GM23338 (cell line): ENCODE results near the gene NUDT6. TPM values are rescaled to one million over a fixed set of nuclear protein-coding genes. Genes with fewer than 3 reads are reported as not detected.
A peak's percentile ranks its signal among the peaks of the same experiment; 100 is the strongest.

Experiments
- ATAC-seq: fragments of 200-7000 bp; cut with Tn5 transposase; 3 replicates; pipeline ENCODE4 v1.9.1; 2020
- DNase-seq: peaks from one replicate; pipeline ENCODE4 v3.0.0-alpha.2; 2015; ENCODE audit warnings: low spot score
- H2AFZ ChIP-seq: fragments of 200-600 bp; sonication (generic); 2 replicates; pipeline ENCODE4 v1.8.0; 2016; ENCODE audit warnings: antibody characterized with exemption, mild to moderate bottlenecking, moderate library complexity
- H3F3A ChIP-seq: fragments of 200-600 bp; sonication (generic); replicated peaks from 2 replicates; pipeline ENCODE4 v1.8.0; 2017; ENCODE audit warnings: antibody characterized with exemption, mixed run types, low read depth
- H3K27ac ChIP-seq: fragments of 200-600 bp; sonication (generic); 2 replicates; pipeline ENCODE4 v1.6.1; 2016; ENCODE audit warnings: low read depth
- H3K27me3 ChIP-seq: fragments of 200-600 bp; sonication (generic); 2 replicates; pipeline ENCODE4 v1.8.0; 2016; ENCODE audit warnings: mild to moderate bottlenecking, mixed run types, moderate library complexity; ENCODE audit not compliant: insufficient read depth
- H3K36me3 ChIP-seq: fragments of 200-600 bp; sonication (generic); 2 replicates; pipeline ENCODE4 v1.8.0; 2016; ENCODE audit warnings: mild to moderate bottlenecking; ENCODE audit not compliant: insufficient read depth
- H3K4me1 ChIP-seq: fragments of 200-600 bp; sonication (generic); 2 replicates; pipeline ENCODE4 v1.8.0; 2016; ENCODE audit warnings: mild to moderate bottlenecking, moderate library complexity; ENCODE audit not compliant: insufficient read depth
- H3K4me2 ChIP-seq: fragments of 200-600 bp; sonication (generic); 2 replicates; pipeline ENCODE4 v1.7.1; 2017; ENCODE audit warnings: mixed run types
- H3K4me3 ChIP-seq: fragments of 200-600 bp; sonication (generic); 2 replicates; pipeline ENCODE4 v1.6.1; 2016; ENCODE audit warnings: mixed run types
- H3K79me2 ChIP-seq: fragments of 200-600 bp; sonication (generic); replicated peaks from 2 replicates; pipeline ENCODE4 v1.8.0; 2017; ENCODE audit warnings: mild to moderate bottlenecking; ENCODE audit not compliant: insufficient read depth
- H3K9me2 ChIP-seq: fragments of 200-600 bp; sonication (generic); 2 replicates; pipeline ENCODE4 v1.8.0; 2017; ENCODE audit not compliant: insufficient read depth
- H4K20me1 ChIP-seq: fragments of 200-600 bp; sonication (generic); replicated peaks from 2 replicates; pipeline ENCODE4 v1.8.0; 2017; ENCODE audit warnings: mild to moderate bottlenecking; ENCODE audit not compliant: insufficient read depth
- H3K27ac Mint-ChIP-seq: 2 replicates; pipeline ENCODE4 v1.8.0; 2020; ENCODE audit warnings: inconsistent platforms, mild to moderate bottlenecking, moderate library complexity, mixed read lengths
- H3K27me3 Mint-ChIP-seq: 3 replicates; pipeline ENCODE4 v1.8.0; 2022; ENCODE audit warnings: low read depth, mild to moderate bottlenecking, moderate library complexity, mixed read lengths, inconsistent platforms; ENCODE audit not compliant: insufficient read depth, poor library complexity
- H3K36me3 Mint-ChIP-seq: 3 replicates; pipeline ENCODE4 v1.8.0; 2021; ENCODE audit warnings: low read depth, mild to moderate bottlenecking, inconsistent platforms, moderate library complexity, mixed read lengths
- H3K4me1 Mint-ChIP-seq: 3 replicates; pipeline ENCODE4 v1.8.0; 2020; ENCODE audit warnings: mild to moderate bottlenecking, inconsistent platforms, mixed read lengths
- H3K4me3 Mint-ChIP-seq: 3 replicates; pipeline ENCODE4 v1.8.0; 2021; ENCODE audit warnings: moderate library complexity, mild to moderate bottlenecking, inconsistent platforms, mixed read lengths
- H3K9me3 Mint-ChIP-seq: 3 replicates; pipeline ENCODE4 v1.8.0; 2020; ENCODE audit warnings: moderate library complexity, mild to moderate bottlenecking, inconsistent platforms, mixed read lengths
- CREB1 ChIP-seq: fragments of 250-450 bp; sonication (Bioruptor Pico); IDR thresholded peaks from 2 replicates; pipeline ENCODE4 v1.5.0; 2020; ENCODE audit warnings: low read depth, mild to moderate bottlenecking, moderate library complexity
- CTCF ChIP-seq, 2 experiments: fragments of 200-600 bp in 1 of 2; sonication (generic) in 1 of 2; conservative IDR thresholded peaks; 2 replicates each; pipeline versions ENCODE4 v1.5.1 to v1.6.1; 2016 to 2017; ENCODE audit warnings: antibody characterized with exemption in 2 of 2, low read depth in 2 of 2, mild to moderate bottlenecking in 2 of 2, moderate library complexity in 1 of 2
- ETS1 ChIP-seq: IDR thresholded peaks from 2 replicates; pipeline ENCODE4 v1.6.1; 2016; ENCODE audit warnings: antibody characterized with exemption
- EZH2phosphoT487 ChIP-seq: fragments of 200-600 bp; sonication (generic); IDR thresholded peaks from one replicate; pipeline ENCODE4 v1.8.1; 2018; ENCODE audit warnings: antibody characterized with exemption; ENCODE audit not compliant: unreplicated experiment
- JUNB ChIP-seq: IDR thresholded peaks from one replicate; pipeline ENCODE4 v1.6.1; 2016; ENCODE audit warnings: antibody characterized with exemption; ENCODE audit not compliant: unreplicated experiment
- POLR2AphosphoS5 ChIP-seq: IDR thresholded peaks from 2 replicates; pipeline ENCODE4 v1.6.1; 2016; ENCODE audit warnings: antibody characterized with exemption, low read depth
- REST ChIP-seq: IDR thresholded peaks from one replicate; pipeline ENCODE4 v1.6.1; 2018; ENCODE audit warnings: antibody characterized with exemption; ENCODE audit not compliant: unreplicated experiment
- STAT1 ChIP-seq: IDR thresholded peaks from one replicate; pipeline ENCODE4 v1.6.1; 2016; ENCODE audit warnings: antibody characterized with exemption; ENCODE audit not compliant: unreplicated experiment
- ZNF114 ChIP-seq: fragments of 250-450 bp; sonication (Bioruptor Pico); IDR thresholded peaks from 2 replicates; pipeline ENCODE4 v1.5.0; 2020; ENCODE audit warnings: mild to moderate bottlenecking, moderate library complexity
- ZNF331 ChIP-seq: fragments of 250-450 bp; sonication (Bioruptor Pico); IDR thresholded peaks from 2 replicates; pipeline ENCODE4 v1.5.0; 2020; ENCODE audit warnings: low read depth, mild to moderate bottlenecking, moderate library complexity
- ZNF462 ChIP-seq: fragments of 250-450 bp; sonication (Bioruptor Pico); IDR thresholded peaks from 2 replicates; pipeline ENCODE4 v1.5.0; 2020; ENCODE audit warnings: mild to moderate bottlenecking, moderate library complexity
- polyA plus RNA-seq: library from polyadenylated mRNA; unstranded; fragments of >200 nt; fragmentation: Nextera tagmentation; extraction: Ambion mirVana; gene quantifications from 2 replicates; pipeline ENCODE4 v1.2.1, GENCODE V29; 2016
- total RNA-seq: library from RNA; depleted of rRNA; stranded (reverse); fragments of >200 nt; shearing (Covaris generic); gene quantifications from 2 replicates; pipeline ENCODE4 v1.2.3, GENCODE V29; 2014

Gene NUDT6
- total and polyA plus RNA-seq, 2 experiments from 2014 or later = 4.9 to 9.1 TPM

GRCh38 chr4:122863639-122864038 lies 58.8 kb downstream of the NUDT6 start:
- Mint-ChIP-seq H3K9me3 (no peaks in the 10 kb centered on the region), H3K36me3 (peaks cover 20% of the 10 kb centered on the region; the same call in 2 of the 3 replicates), H3K27ac (no peak overlapping the region), H3K27me3 (no peaks in the 10 kb centered on the region), H3K4me1 (peaks cover 44% of the 10 kb centered on the region), H3K4me3 (no peak overlapping the region)
- Histone ChIP-seq H3K9me2 (no peaks in the 10 kb centered on the region), H2AFZ (no peak overlapping the region), H3K27ac (peak overlapping the region; percentile 51), H3K4me3 (no peak overlapping the region), H3K4me2 (no peak overlapping the region; the same call in 1 of the 2 replicates), H3K36me3 (no peaks in the 10 kb centered on the region), H3K4me1 (peaks cover 53% of the 10 kb centered on the region), H3K27me3 (no peaks in the 10 kb centered on the region), H3K79me2 (peaks cover 100% of the 10 kb centered on the region), H3F3A (0 out of 2 replicates have a peak, but pooled peaks cover 8% of the 10 kb centered on the region), H4K20me1 (peaks cover 91% of the 10 kb centered on the region)
- DNase-seq = no peak
- no peak for TF ChIP-seq EZH2phosphoT487
- no peak for TF ChIP-seq ZNF331 (CRISPR knock-in tag)
- TF ChIP-seq JUNB = no peak
- no peak for TF ChIP-seq CREB1 (CRISPR knock-in tag)
- TF ChIP-seq ETS1 = no peak
- no peak for TF ChIP-seq CTCF (conservative IDR thresholded peaks at IDR 0.05; ENCODE audit: low read depth in 2 of 2)
- no peak for TF ChIP-seq ZNF114 (CRISPR knock-in tag)
- no peak for TF ChIP-seq ZNF462 (CRISPR knock-in tag)
- no peak for TF ChIP-seq STAT1
- no peak for TF ChIP-seq REST
- no peak for TF ChIP-seq POLR2AphosphoS5
- peak; percentile 41 for ATAC-seq
